ENCODE measurements around the gene SH3TC1.

The SH3TC1 gene

DNA sequence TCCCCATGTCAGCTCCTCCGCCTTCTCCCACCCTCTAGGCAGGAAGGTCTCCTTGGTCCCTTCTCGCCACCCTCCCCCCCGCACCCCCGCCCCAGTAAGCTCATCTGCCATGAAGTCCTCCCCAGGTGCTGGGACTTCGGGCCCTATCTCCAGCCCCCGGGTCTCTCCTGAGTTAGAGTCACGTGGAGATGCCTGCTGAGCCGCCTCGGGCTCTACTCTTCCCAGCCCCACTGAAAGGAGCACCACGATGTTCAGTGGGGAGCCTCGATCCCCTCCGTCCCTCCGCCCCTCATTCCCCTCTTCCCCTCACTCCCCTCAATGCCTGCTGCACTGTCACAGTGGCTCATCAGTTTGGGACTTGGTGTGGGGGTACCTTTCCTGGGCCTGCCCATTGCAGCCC, 74.4 kb downstream of the SH3TC1 start:
- Histone ChIP-seq H3K36me3 (ENCODE audit: insufficient read depth, low read length) (no peaks in the 10 kb centered on the region), H3K4me3 (ENCODE audit: low read length, poor library complexity, severe bottlenecking) (no peak overlapping the region), H2AFZ (ENCODE audit: low read length) (no peak overlapping the region), H3K27me3 (ENCODE audit: insufficient read depth, low read length, poor library complexity, severe bottlenecking) (no peaks in the 10 kb centered on the region), H4K20me1 (ENCODE audit: insufficient read depth, low read length, poor library complexity, severe bottlenecking) (no peaks in the 10 kb centered on the region), H3K4me1 (ENCODE audit: insufficient read depth, low read length, poor library complexity, severe bottlenecking) (no peaks in the 10 kb centered on the region), H3K9ac (ENCODE audit: low read depth, low read length, poor library complexity, severe bottlenecking) (no peak overlapping the region), H3K9me2 (replicated peaks; ENCODE audit: low read depth, low read length) (no peaks in the 10 kb centered on the region), H3K9me3 (ENCODE audit: insufficient read depth, low read depth, low read length) (no peaks in the 10 kb centered on the region), H3F3A (ENCODE audit: low read depth) (no peaks in the 10 kb centered on the region), H3K4me2 (ENCODE audit: low read depth, low read length, poor library complexity, severe bottlenecking) (no peak overlapping the region), H3K79me2 (ENCODE audit: insufficient read depth, low read length) (no peaks in the 10 kb centered on the region)
- no peak for TF ChIP-seq CTCF (conservative IDR thresholded peaks at IDR 0.05; ENCODE audit: low read length)
- no peak for TF ChIP-seq EZH2phosphoT487 (IDR thresholded peaks at IDR 0.05; ENCODE audit: borderline replicate concordance)

DNA sequence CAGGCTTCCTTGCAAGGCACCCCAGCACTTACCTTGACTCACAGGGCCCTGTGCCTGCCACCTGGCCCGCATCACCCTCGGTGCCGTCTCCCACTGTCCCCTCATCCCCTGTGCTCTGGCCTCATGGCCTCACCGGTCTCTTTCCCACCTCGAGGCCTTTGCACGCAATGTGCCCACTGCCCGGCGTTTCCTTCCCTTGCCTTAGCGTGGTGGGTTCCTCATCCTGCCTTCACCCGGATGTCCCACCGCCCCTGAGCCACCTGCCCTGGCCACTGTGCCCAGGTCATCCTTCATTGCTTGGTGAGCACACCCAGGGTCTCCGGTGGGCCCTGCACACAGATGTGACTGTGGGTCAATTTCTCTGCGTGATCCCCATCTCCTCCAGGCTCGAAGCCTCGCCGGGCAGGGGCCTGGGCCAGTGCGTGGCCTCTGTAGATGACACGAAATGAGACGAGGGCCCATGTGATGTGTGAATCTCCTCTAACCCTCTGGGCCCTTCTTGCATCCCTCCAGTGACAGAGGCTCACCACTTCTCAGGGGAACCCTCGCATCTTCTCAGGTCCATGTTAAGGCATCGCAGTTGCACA, 75.1 kb downstream of the SH3TC1 start:
- no peaks in the 10 kb centered on the region for H3K9me2 ChIP-seq (replicated peaks; ENCODE audit: low read depth, low read length)
- no peaks in the 10 kb centered on the region for H3K79me2 ChIP-seq (ENCODE audit: insufficient read depth, low read length)
- H4K20me1 ChIP-seq (ENCODE audit: insufficient read depth, low read length, poor library complexity, severe bottlenecking): no peaks in the 10 kb centered on the region
- no peak overlapping the region for H2AFZ ChIP-seq (ENCODE audit: low read length)
- H3F3A ChIP-seq (ENCODE audit: low read depth): no peaks in the 10 kb centered on the region
- no peaks in the 10 kb centered on the region for H3K4me1 ChIP-seq (ENCODE audit: insufficient read depth, low read length, poor library complexity, severe bottlenecking)
- no peak overlapping the region for H3K9ac ChIP-seq (ENCODE audit: low read depth, low read length, poor library complexity, severe bottlenecking)
- no peak overlapping the region for H3K4me2 ChIP-seq (ENCODE audit: low read depth, low read length, poor library complexity, severe bottlenecking)
- no peaks in the 10 kb centered on the region for H3K27me3 ChIP-seq (ENCODE audit: insufficient read depth, low read length, poor library complexity, severe bottlenecking)
- H3K36me3 ChIP-seq (ENCODE audit: insufficient read depth, low read length): no peaks in the 10 kb centered on the region
- H3K4me3 ChIP-seq (ENCODE audit: low read length, poor library complexity, severe bottlenecking): no peak overlapping the region
- no peaks in the 10 kb centered on the region for H3K9me3 ChIP-seq (ENCODE audit: insufficient read depth, low read depth, low read length)
- TF ChIP-seq EZH2phosphoT487 (IDR thresholded peaks at IDR 0.05; ENCODE audit: borderline replicate concordance) (no peak), CTCF (conservative IDR thresholded peaks at IDR 0.05; ENCODE audit: low read length) (no peak)

DNA sequence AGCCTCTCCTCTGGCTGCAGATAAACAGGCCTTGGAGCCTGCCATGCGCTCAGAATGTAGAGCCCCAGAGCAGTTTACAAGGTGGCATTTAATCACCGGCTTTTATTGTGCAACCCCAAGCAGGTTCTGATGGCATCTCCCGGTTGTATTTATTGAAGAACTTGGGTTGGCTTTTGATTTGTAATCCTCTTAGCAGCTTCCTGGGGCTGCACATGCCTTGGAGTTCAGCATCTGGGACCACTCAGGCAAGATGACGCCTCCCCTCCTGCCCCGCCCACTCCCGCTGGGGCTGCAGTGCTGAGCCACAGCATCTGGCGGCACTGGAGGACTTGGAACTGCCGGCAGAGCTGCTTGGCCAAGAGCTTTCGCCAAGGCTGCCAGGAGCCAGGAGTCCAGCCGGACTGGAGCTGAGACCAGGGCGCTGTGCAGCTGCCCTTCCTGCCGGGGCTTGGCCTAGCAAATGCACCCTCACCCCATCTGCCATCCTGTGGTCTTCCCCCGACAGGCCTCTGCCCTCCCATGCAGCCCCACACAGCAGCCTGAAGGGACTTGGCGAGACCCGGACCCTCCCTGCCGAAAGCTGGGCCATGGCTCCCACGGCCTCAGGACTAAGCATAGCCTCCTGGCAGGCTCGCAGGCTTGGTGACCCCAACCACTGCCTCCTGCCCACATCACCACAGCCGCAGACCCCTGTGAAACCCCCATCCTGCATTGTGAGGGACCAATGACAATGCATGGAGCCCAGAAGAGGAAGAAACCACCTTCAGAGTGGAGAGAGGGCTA, 75.9 kb downstream of the SH3TC1 start:
- H2AFZ ChIP-seq (ENCODE audit: low read length): no peak overlapping the region
- no peaks in the 10 kb centered on the region for H3K27me3 ChIP-seq (ENCODE audit: insufficient read depth, low read length, poor library complexity, severe bottlenecking)
- no peak for TF ChIP-seq CTCF (conservative IDR thresholded peaks at IDR 0.05; ENCODE audit: low read length)
- TF ChIP-seq EZH2phosphoT487 (IDR thresholded peaks at IDR 0.05; ENCODE audit: borderline replicate concordance): no peak
- no peaks in the 10 kb centered on the region for H3F3A ChIP-seq (ENCODE audit: low read depth)
- H3K4me3 ChIP-seq (ENCODE audit: low read length, poor library complexity, severe bottlenecking): no peak overlapping the region
- H3K4me1 ChIP-seq (ENCODE audit: insufficient read depth, low read length, poor library complexity, severe bottlenecking): no peaks in the 10 kb centered on the region
- no peaks in the 10 kb centered on the region for H3K79me2 ChIP-seq (ENCODE audit: insufficient read depth, low read length)
- H4K20me1 ChIP-seq (ENCODE audit: insufficient read depth, low read length, poor library complexity, severe bottlenecking): no peaks in the 10 kb centered on the region
- no peaks in the 10 kb centered on the region for H3K36me3 ChIP-seq (ENCODE audit: insufficient read depth, low read length)
- H3K9ac ChIP-seq (ENCODE audit: low read depth, low read length, poor library complexity, severe bottlenecking): no peak overlapping the region
- no peak overlapping the region for H3K4me2 ChIP-seq (ENCODE audit: low read depth, low read length, poor library complexity, severe bottlenecking)
- H3K9me2 ChIP-seq (replicated peaks; ENCODE audit: low read depth, low read length): no peaks in the 10 kb centered on the region
- H3K9me3 ChIP-seq (ENCODE audit: insufficient read depth, low read depth, low read length): no peaks in the 10 kb centered on the region
